IMR-90 (cell line): ENCODE results near the gene FAM43B.

ENCODE experiments used
- CEBPB ChIP-seq: IDR thresholded peaks from 2 replicates; pipeline ENCODE4 v1.6.1; 2012; ENCODE audit warnings: low read depth, low read length, improper control_type of control experiment
- CHD1 ChIP-seq: IDR thresholded peaks from 2 replicates; pipeline ENCODE4 v1.6.1; 2012; ENCODE audit warnings: low read depth, low read length, improper control_type of control experiment
- CTCF ChIP-seq: conservative IDR thresholded peaks from 2 replicates; pipeline ENCODE4 v1.5.1; 2012; ENCODE audit warnings: mild to moderate bottlenecking, low read depth, low read length, improper control_type of control experiment
- FOS ChIP-seq: fragments of 150-350 bp; IDR thresholded peaks from 2 replicates; pipeline ENCODE4 v1.6.1; 2016; ENCODE audit warnings: low read depth, low read length
- POLR2A ChIP-seq: IDR thresholded peaks from 2 replicates; pipeline ENCODE4 v1.6.1; 2012; ENCODE audit warnings: mild to moderate bottlenecking, low read depth, low read length

GRCh38 chr1:20538227-20538626, 14.1 kb upstream of the FAM43B start:
- TF ChIP-seq CHD1 = no peak
- no peak for TF ChIP-seq CTCF
- no peak for TF ChIP-seq FOS
- no peak for TF ChIP-seq CEBPB
- TF ChIP-seq POLR2A = no peak
